Naive thymus-derived CD4-positive, alpha-beta T cell (primary cell): Measurements from ENCODE around the gene FCHSD2. TPM values are rescaled to one million over a fixed set of nuclear protein-coding genes. Genes with fewer than 3 reads are reported as not detected.
A peak's percentile ranks its signal among the peaks of the same experiment; 100 is the strongest.

Experiments used
- ATAC-seq: fragments of 150-1000 bp; cut with Tn5 transposase; 2 replicates; pipeline ENCODE4 v1.10.0; 2021; ENCODE audit warnings: mild to moderate bottlenecking, moderate library complexity
- CTCF ChIA-PET: fragments of 350-600 bp; sonication (Branson Sonifier 250); formaldehyde crosslinking; loops from one replicate; lab custom pipeline; 2021; ENCODE audit warnings: antibody characterized with exemption; lab: Charles Lee
- POLR2A ChIA-PET: fragments of 350-600 bp; sonication (Branson Sonifier 250); formaldehyde crosslinking; loops from one replicate; lab custom pipeline; 2021; ENCODE audit warnings: antibody characterized with exemption, inconsistent platforms; lab: Charles Lee
- DNase-seq, 9 donors: peaks; one replicate each; pipeline versions ENCODE4 v3.0.0 to v3.0.0-alpha.2; 2020 to 2022; ENCODE audit warnings: mixed read lengths in 1 of 9
- H3K27ac ChIP-seq: one replicate; pipeline ENCODE4 v1.7.0; 2013; ENCODE audit warnings: mild to moderate bottlenecking, low read depth, low read length, moderate library complexity
- H3K27me3 ChIP-seq, 2 donors: one replicate each; pipeline ENCODE4 v1.7.0; 2013; ENCODE audit warnings: low read length in 2 of 2, mild to moderate bottlenecking in 2 of 2, moderate library complexity in 2 of 2; ENCODE audit not compliant: control insufficient read depth in 2 of 2, insufficient read depth in 2 of 2
- H3K36me3 ChIP-seq, 3 experiments: 1 replicate in 2 of 3; 2 replicates in 1 of 3; pipeline ENCODE4 v1.7.0; 2013; ENCODE audit warnings: low read length in 3 of 3, mild to moderate bottlenecking in 3 of 3, moderate library complexity in 1 of 3; ENCODE audit not compliant: insufficient read depth in 3 of 3, control insufficient read depth in 2 of 3
- H3K4me1 ChIP-seq, 2 donors: one replicate each; pipeline ENCODE4 v1.7.0; 2013; ENCODE audit warnings: low read length in 2 of 2, mild to moderate bottlenecking in 2 of 2, moderate library complexity in 1 of 2; ENCODE audit not compliant: control insufficient read depth in 2 of 2, insufficient read depth in 2 of 2
- H3K4me3 ChIP-seq: 2 replicates; pipeline ENCODE4 v1.7.0; 2013; ENCODE audit warnings: mild to moderate bottlenecking, low read length
- H3K9me3 ChIP-seq, 3 experiments: 1 replicate in 2 of 3; 2 replicates in 1 of 3; pipeline ENCODE4 v1.7.0; 2013; ENCODE audit warnings: low read length in 3 of 3; ENCODE audit not compliant: control insufficient read depth in 2 of 3
- H3K27ac Mint-ChIP-seq, 9 donors: one replicate each; pipeline ENCODE4 v1.8.0; 2020 to 2022; ENCODE audit warnings: mixed read lengths in 9 of 9, mild to moderate bottlenecking in 8 of 9, moderate library complexity in 5 of 9, inconsistent platforms in 2 of 9
- H3K27me3 Mint-ChIP-seq, 5 donors: one replicate each; pipeline ENCODE4 v1.8.0; 2021 to 2022; ENCODE audit warnings: mixed read lengths in 5 of 5, mild to moderate bottlenecking in 1 of 5
- H3K36me3 Mint-ChIP-seq, 5 donors: one replicate each; pipeline ENCODE4 v1.8.0; 2020 to 2022; ENCODE audit warnings: mixed read lengths in 5 of 5, mild to moderate bottlenecking in 3 of 5, inconsistent platforms in 1 of 5
- H3K4me1 Mint-ChIP-seq, 7 donors: one replicate each; pipeline ENCODE4 v1.8.0; 2020 to 2022; ENCODE audit warnings: mixed read lengths in 7 of 7, mild to moderate bottlenecking in 3 of 7, inconsistent platforms in 1 of 7
- H3K4me3 Mint-ChIP-seq, 10 donors: one replicate each; pipeline ENCODE4 v1.8.0; 2020 to 2022; ENCODE audit warnings: mild to moderate bottlenecking in 10 of 10, mixed read lengths in 10 of 10, moderate library complexity in 6 of 10, inconsistent platforms in 2 of 10
- H3K9me3 Mint-ChIP-seq, 11 donors: one replicate each; pipeline ENCODE4 v1.8.0; 2020 to 2022; ENCODE audit warnings: mixed read lengths in 11 of 11, mild to moderate bottlenecking in 4 of 11, inconsistent platforms in 1 of 11, moderate library complexity in 1 of 11
- intact Hi-C, 2 donors: fragments of 100-400 bp; cut with micrococcal nuclease; formaldehyde crosslinking; loops; one replicate each; pipeline ENCODE4 v1.15.1; 2023
- polyA plus RNA-seq, 2 donors: library from polyadenylated mRNA; unstranded; fragments of 300-500 nt; fragmentation: Illumina TruSeq; gene quantifications; one replicate each; pipeline ENCODE4 v1.2.3, GENCODE V29; 2021
- total RNA-seq, 6 experiments: library from RNA in 5 of 6; stranded (reverse) in 5 of 6; gene quantifications; 1 replicate in 5 of 6; 2 replicates in 1 of 6; pipeline ENCODE4 v1.2.3 and lab custom pipeline; 2021 to 2026

Gene FCHSD2
- total and polyA plus RNA-seq, 7 experiments from 2014 or later = 18.3 to 69.9 (median 48.6) TPM

DNA sequence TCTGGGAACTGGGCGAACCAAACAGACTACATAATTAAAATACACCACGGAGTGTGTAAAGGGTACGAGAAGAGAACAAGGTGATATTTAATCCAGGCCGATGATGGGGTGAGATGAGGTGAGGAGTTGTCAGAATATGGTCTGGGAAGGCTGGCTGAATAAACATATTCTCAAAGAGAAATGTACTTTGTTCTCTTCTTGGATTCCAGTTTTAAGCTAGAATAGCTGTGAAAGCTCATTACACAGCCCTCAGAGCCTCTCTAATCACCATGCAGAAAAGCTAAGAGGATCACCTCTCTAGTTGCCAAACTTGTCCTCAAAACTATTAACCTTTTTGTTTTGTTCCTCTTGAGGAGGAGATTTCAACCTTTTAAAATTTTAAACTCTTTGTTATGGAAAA is 238.1 kb downstream of the FCHSD2 start:
- intact Hi-C loops = no loop called here
- no peaks in the 10 kb centered on the region for H3K27me3 Mint-ChIP-seq
- H3K4me3 Mint-ChIP-seq = no peak overlapping the region
- ATAC-seq (no peak), DNase-seq (no peak)
- CTCF ChIA-PET = no interaction called here
- peaks cover 0 to 50% (median 39%) of the 10 kb centered on the region in 5 donors for H3K36me3 Mint-ChIP-seq
- Histone ChIP-seq H3K9me3 (no peaks in the 10 kb centered on the region), H3K27me3 (no peaks in the 10 kb centered on the region), H3K36me3 (peaks cover 0 to 4% (median 0%) of the 10 kb centered on the region in 3 experiments), H3K4me3 (no peak overlapping the region), H3K27ac (no peak overlapping the region), H3K4me1 (no peaks in the 10 kb centered on the region)
- H3K4me1 Mint-ChIP-seq = peaks cover 0 to 5% (median 0%) of the 10 kb centered on the region in 7 donors
- POLR2A ChIA-PET = no interaction called here
- peak overlapping the region in 2 of 9 donors; percentile 18 to 19 for H3K27ac Mint-ChIP-seq
- peaks cover 0 to 16% (median 6%) of the 10 kb centered on the region in 11 donors for H3K9me3 Mint-ChIP-seq

DNA sequence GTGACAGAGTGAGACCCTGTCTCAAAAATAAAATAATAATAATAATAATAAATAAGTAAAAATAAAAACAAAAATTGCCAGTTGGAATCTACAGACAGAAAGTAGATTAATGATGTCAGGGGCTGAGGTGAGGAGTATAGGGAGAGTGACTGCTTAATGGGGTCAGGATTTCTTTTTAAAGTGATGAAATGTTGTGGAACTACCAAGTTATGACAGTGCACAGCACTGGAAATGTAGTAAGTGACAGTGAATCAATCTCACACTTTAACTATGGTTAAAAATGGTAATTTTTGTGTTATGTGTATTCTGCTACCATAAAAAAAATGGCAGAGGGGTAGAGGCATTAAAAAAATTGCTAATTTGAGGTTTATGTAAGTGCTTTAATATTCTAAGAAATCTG is 240.7 kb downstream of the FCHSD2 start:
- POLR2A ChIA-PET = no interaction called here
- no peak overlapping the region for H3K4me3 ChIP-seq
- intact Hi-C loops = no loop called here
- H3K4me3 Mint-ChIP-seq = no peak overlapping the region
- no peak overlapping the region for H3K27ac Mint-ChIP-seq
- H3K36me3 Mint-ChIP-seq = peaks cover 0 to 34% (median 20%) of the 10 kb centered on the region in 5 donors
- H3K4me1 Mint-ChIP-seq = peaks cover 0 to 5% (median 0%) of the 10 kb centered on the region in 7 donors
- H3K9me3 Mint-ChIP-seq = peaks cover 0 to 3% (median 0%) of the 10 kb centered on the region in 11 donors
- H3K27me3 ChIP-seq = no peaks in the 10 kb centered on the region
- H3K36me3 ChIP-seq = peaks cover 0 to 4% (median 0%) of the 10 kb centered on the region in 3 experiments
- no peaks in the 10 kb centered on the region for H3K27me3 Mint-ChIP-seq
- CTCF ChIA-PET = interaction anchor here (0.6 kb wide), 1 partner anchor 280 kb away, joined by 3 read pairs; no protein-coding TSS in a partner anchor
- no peak overlapping the region for H3K27ac ChIP-seq
- DNase-seq (no peak), ATAC-seq (no peak)
- no peaks in the 10 kb centered on the region for H3K9me3 ChIP-seq
- no peaks in the 10 kb centered on the region for H3K4me1 ChIP-seq

DNA sequence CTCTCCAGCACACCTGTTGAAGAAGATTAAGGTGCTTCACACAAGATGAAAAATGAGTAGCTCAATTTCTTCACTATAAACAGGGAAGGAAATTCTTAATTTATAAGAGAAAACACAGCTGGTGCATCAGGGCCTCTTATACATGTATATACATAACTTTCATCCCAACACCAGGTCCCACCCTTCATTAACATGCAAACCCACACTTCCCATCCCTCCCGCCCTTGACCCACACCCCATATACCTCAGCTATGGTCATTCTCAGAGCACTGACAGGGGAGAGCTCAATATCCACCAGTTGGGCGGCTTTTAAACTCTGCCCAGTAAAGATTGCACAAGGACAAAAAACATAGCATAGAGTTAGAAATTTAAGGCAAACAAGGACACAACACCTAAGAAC is 242.1 kb downstream of the FCHSD2 start:
- Mint-ChIP-seq H3K9me3 (no peaks in the 10 kb centered on the region), H3K27me3 (no peaks in the 10 kb centered on the region), H3K36me3 (peaks cover 0 to 34% (median 11%) of the 10 kb centered on the region in 5 donors), H3K27ac (peak overlapping the region in 1 of 9 donors; percentile 38), H3K4me3 (no peak overlapping the region), H3K4me1 (peaks cover 0 to 5% (median 0%) of the 10 kb centered on the region in 7 donors)
- Histone ChIP-seq H3K9me3 (no peaks in the 10 kb centered on the region), H3K27me3 (no peaks in the 10 kb centered on the region), H3K36me3 (peaks cover 0 to 4% (median 0%) of the 10 kb centered on the region in 3 experiments), H3K4me1 (no peaks in the 10 kb centered on the region), H3K27ac (no peak overlapping the region), H3K4me3 (no peak overlapping the region)
- ATAC-seq (no peak), DNase-seq (no peak)
- POLR2A ChIA-PET = interaction anchor here (1.1 kb wide), 1 partner anchor 27 kb away, joined by 3 read pairs; no protein-coding TSS in a partner anchor
- CTCF ChIA-PET = no interaction called here
- intact Hi-C loops = no loop called here

DNA sequence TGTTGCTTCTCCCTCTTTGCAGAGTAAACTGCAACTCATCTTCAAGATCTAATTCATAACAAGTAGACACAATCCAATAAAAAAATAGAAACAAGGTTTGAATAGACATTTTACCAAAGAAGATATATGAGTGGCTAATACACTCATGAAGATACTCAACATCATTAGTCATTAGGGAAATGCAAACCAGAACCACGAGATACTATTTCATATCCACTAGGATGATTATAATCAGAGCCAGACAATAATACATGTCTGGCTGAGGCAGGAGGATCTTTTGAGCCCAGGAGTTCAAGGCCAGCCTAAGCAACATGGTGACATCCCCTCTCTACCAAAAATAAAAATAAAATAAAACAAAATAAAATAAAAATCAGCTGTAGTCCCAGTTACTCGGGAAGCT is 242.9 kb downstream of the FCHSD2 start:
- H3K36me3 Mint-ChIP-seq = peaks cover 0 to 34% (median 11%) of the 10 kb centered on the region in 5 donors
- peaks cover 0 to 3% (median 0%) of the 10 kb centered on the region in 7 donors for H3K4me1 Mint-ChIP-seq
- no peak overlapping the region for H3K27ac Mint-ChIP-seq
- H3K4me3 ChIP-seq = no peak overlapping the region
- H3K9me3 Mint-ChIP-seq = no peaks in the 10 kb centered on the region
- no peaks in the 10 kb centered on the region for H3K27me3 ChIP-seq
- intact Hi-C loops = no loop called here
- H3K4me1 ChIP-seq = no peaks in the 10 kb centered on the region
- no peaks in the 10 kb centered on the region for H3K9me3 ChIP-seq
- POLR2A ChIA-PET = no interaction called here
- H3K4me3 Mint-ChIP-seq = no peak overlapping the region
- H3K27ac ChIP-seq = no peak overlapping the region
- CTCF ChIA-PET = no interaction called here
- DNase-seq (no peak), ATAC-seq (no peak)
- peaks cover 0 to 4% (median 0%) of the 10 kb centered on the region in 3 experiments for H3K36me3 ChIP-seq
- no peaks in the 10 kb centered on the region for H3K27me3 Mint-ChIP-seq

DNA sequence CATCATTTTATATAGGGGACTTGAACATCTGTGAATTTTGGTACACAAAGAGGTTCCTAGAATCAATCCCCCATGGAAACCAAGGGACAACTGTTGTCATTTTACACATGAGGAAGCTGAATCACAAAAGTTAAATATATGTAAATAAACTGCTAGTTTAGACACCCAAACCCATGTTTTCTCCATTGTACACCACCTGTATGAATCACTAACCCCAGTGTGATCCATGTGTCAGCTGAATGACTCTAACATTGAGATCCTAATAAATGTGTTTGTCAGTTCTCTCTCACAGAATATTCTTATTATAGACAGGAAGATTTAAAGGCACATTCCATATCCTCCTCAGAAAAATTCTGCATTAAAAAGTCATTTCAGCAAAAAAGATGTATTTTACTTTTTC is 244.6 kb downstream of the FCHSD2 start:
- Mint-ChIP-seq H3K9me3 (no peaks in the 10 kb centered on the region), H3K36me3 (peaks cover 0 to 24% (median 8%) of the 10 kb centered on the region in 5 donors), H3K27me3 (no peaks in the 10 kb centered on the region), H3K27ac (no peak overlapping the region), H3K4me3 (no peak overlapping the region), H3K4me1 (peaks cover 0 to 2% (median 0%) of the 10 kb centered on the region in 7 donors)
- intact Hi-C loops = no loop called here
- ATAC-seq = no peak
- ChIA-PET CTCF (interaction anchor here (0.6 kb wide), 2 partner anchors 27 to 909 kb away, joined by 3 to 4 read pairs; no protein-coding TSS in a partner anchor), POLR2A (no interaction called here)
- DNase-seq = no peak
- no peaks in the 10 kb centered on the region for H3K9me3 ChIP-seq
- H3K36me3 ChIP-seq = peaks cover 0 to 4% (median 0%) of the 10 kb centered on the region in 3 experiments
- H3K27me3 ChIP-seq = no peaks in the 10 kb centered on the region
- no peak overlapping the region for H3K27ac ChIP-seq
- H3K4me3 ChIP-seq = no peak overlapping the region
- no peaks in the 10 kb centered on the region for H3K4me1 ChIP-seq

DNA sequence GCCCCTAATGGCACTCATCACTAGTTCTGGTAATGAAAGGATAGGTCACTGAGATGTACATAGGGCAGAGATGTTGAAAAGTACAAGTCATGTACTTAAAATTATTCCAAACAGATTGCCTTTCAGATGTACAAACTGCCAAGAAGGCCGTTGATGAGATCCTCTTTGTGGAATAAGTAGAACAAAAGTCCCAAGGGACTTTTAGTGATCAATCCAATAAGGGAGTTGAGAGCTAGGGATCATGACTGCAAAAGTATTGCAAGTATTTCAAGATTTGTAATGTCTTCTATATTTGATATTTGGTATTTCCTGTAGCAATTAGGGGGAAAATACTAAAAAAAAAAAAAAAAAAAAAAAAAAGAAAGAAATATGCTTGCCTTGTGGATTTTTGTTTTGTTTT is 245.7 kb downstream of the FCHSD2 start:
- Mint-ChIP-seq H3K9me3 (no peaks in the 10 kb centered on the region), H3K4me3 (no peak overlapping the region), H3K4me1 (peaks cover 0 to 2% (median 0%) of the 10 kb centered on the region in 7 donors), H3K27ac (no peak overlapping the region), H3K36me3 (peaks cover 0 to 30% (median 13%) of the 10 kb centered on the region in 5 donors), H3K27me3 (no peaks in the 10 kb centered on the region)
- ATAC-seq (no peak), DNase-seq (no peak)
- Histone ChIP-seq H3K27me3 (no peaks in the 10 kb centered on the region), H3K9me3 (no peaks in the 10 kb centered on the region), H3K4me3 (no peak overlapping the region), H3K4me1 (no peaks in the 10 kb centered on the region), H3K27ac (no peak overlapping the region), H3K36me3 (peaks cover 0 to 2% (median 0%) of the 10 kb centered on the region in 3 experiments)
- CTCF ChIA-PET = no interaction called here
- intact Hi-C loops = no loop called here
- POLR2A ChIA-PET = no interaction called here

DNA sequence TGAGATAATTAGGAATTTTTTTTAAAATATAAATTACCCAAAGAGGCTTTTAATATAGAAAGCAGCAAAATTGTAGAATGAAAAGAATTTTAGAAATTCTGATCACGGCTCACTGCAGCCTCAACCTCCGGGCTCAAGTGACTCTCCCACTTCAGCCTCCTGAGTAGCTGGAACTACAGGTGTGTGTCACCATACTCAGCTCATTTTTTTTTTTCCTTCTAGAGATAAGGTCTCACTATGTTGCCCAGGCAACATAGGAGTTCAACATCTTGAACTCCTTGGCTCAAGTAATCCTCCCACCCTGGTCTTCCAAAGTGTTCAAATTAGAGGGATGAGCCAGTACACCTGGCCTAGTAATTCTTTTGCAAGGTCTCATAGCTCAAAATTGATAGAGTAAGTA is 251.2 kb downstream of the FCHSD2 start:
- H3K36me3 Mint-ChIP-seq = peaks cover 12 to 44% (median 22%) of the 10 kb centered on the region in 5 donors
- no peak overlapping the region for H3K27ac ChIP-seq
- no peaks in the 10 kb centered on the region for H3K27me3 ChIP-seq
- H3K9me3 Mint-ChIP-seq = no peaks in the 10 kb centered on the region
- no peak overlapping the region for H3K4me3 Mint-ChIP-seq
- H3K27me3 Mint-ChIP-seq = no peaks in the 10 kb centered on the region
- no peak overlapping the region for H3K27ac Mint-ChIP-seq
- intact Hi-C loops = no loop called here
- ATAC-seq (no peak), DNase-seq (no peak)
- no peak overlapping the region for H3K4me3 ChIP-seq
- ChIA-PET POLR2A (interaction anchor here (0.6 kb wide), 1 partner anchor 428 kb away, joined by 3 read pairs; no protein-coding TSS in a partner anchor), CTCF (interaction anchor here (0.6 kb wide), 1 partner anchor 224 kb away, joined by 3 read pairs; no protein-coding TSS in a partner anchor)
- no peaks in the 10 kb centered on the region for H3K4me1 Mint-ChIP-seq
- H3K4me1 ChIP-seq = no peaks in the 10 kb centered on the region
- no peaks in the 10 kb centered on the region for H3K9me3 ChIP-seq
- peaks cover 0 to 36% (median 0%) of the 10 kb centered on the region in 3 experiments for H3K36me3 ChIP-seq
